ENCODE measurements around the gene LAMA5. TPM values are rescaled to one million over a fixed set of nuclear protein-coding genes. Genes with fewer than 3 reads are reported as not detected.

LAMA5 gene
- total and polyA plus RNA-seq, 5 donors from 2014 or later: 0.30 to 0.91 TPM; not detected in 3

DNA sequence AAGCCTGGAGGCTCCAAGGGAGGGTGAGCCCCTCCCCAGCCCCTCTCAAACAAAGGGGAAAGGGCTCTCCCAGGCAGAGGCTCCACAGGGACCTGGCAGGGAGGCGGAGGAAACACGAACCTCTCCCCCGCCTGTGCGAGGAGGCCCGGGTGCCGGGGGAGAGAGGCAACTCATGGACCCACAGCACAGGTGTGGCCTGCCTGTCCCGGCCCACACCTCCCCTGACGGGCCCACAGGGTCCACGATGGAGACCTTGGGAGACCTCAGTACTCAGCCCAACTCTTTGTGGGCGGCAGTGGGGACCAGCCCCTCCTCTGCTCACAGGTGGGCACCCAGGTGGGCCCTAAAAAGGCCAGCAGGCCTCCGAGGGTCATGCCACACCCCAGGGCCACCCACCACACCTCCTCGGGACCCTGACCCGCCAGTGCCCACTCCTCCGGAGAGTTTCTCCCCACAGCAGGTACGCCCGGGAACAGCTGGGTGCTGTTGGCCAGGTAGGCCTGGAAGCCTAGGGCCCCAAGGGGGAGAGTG is 12.2 kb downstream of the LAMA5 start:
- Mint-ChIP-seq H3K4me1 (no peaks in the 10 kb centered on the region), H3K9me3 (no peaks in the 10 kb centered on the region), H3K4me3 (no peak overlapping the region), H3K36me3 (no peaks in the 10 kb centered on the region), H3K27me3 (no peaks in the 10 kb centered on the region), H3K27ac (no peak overlapping the region)
- Histone ChIP-seq H3K4me3 (ENCODE audit: low read depth, low read length) (no peak overlapping the region), H3K27me3 (ENCODE audit: control insufficient read depth, insufficient read depth, low read length) (no peaks in the 10 kb centered on the region), H3K36me3 (ENCODE audit: control insufficient read depth, insufficient read depth, low read length) (no peaks in the 10 kb centered on the region), H3K9me3 (ENCODE audit: control insufficient read depth in 2 of 2, low read length in 2 of 2) (no peaks in the 10 kb centered on the region), H3K4me1 (ENCODE audit: control insufficient read depth, insufficient read depth, low read length, poor library complexity, severe bottlenecking) (no peaks in the 10 kb centered on the region), H3K27ac (ENCODE audit: insufficient read depth, low read length, poor library complexity, severe bottlenecking) (no peak overlapping the region)
- ATAC-seq (ENCODE audit: low read depth in 2 of 2): no peak
- DNase-seq: no peak

DNA sequence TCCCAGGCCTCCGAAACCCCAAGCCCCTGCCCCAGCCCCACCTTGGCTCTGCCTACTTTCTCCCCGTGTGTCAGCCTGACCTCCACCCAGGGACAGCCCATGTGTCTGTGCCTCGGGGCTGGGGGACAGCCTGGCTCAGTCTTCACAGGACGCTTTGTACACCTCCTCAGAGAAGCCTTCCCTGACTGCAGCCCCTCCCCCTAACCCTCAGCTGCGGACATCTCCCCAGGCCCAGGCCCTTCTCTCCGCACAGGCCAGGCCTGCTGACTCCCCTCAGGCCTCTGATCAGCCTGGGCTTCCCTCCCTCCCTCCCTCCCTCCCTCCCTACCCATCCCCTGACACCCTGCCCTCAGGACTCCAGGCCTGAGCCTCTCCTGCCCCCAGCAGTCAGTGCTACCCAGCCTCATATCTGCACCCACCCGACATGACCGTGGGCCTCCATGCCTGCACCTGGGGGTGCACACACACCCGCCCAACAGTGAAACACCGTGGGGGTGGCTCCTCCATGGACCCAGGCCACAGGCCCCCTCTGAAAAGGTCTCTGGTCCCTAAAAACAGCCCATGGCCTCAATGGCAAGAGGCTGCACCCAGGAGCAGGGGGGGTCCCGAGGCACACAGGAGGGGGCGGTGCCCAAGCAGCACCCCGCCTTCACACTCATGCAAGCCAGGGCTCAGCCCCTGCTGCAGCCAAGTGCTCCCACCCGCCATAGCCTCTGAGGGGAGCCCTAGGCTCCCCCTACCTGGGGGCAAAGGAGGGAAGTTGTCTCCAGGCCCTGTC is 12.9 kb downstream of the LAMA5 start:
- DNase-seq (no peak), ATAC-seq (ENCODE audit: low read depth in 2 of 2) (no peak)
- Mint-ChIP-seq H3K9me3 (no peaks in the 10 kb centered on the region), H3K4me1 (no peaks in the 10 kb centered on the region), H3K27ac (no peak overlapping the region), H3K27me3 (no peaks in the 10 kb centered on the region), H3K36me3 (no peaks in the 10 kb centered on the region), H3K4me3 (no peak overlapping the region)
- H3K9me3 ChIP-seq (ENCODE audit: control insufficient read depth in 2 of 2, low read length in 2 of 2): no peaks in the 10 kb centered on the region
- no peaks in the 10 kb centered on the region for H3K27me3 ChIP-seq (ENCODE audit: control insufficient read depth, insufficient read depth, low read length)
- H3K4me3 ChIP-seq (ENCODE audit: low read depth, low read length): no peak overlapping the region
- no peaks in the 10 kb centered on the region for H3K4me1 ChIP-seq (ENCODE audit: control insufficient read depth, insufficient read depth, low read length, poor library complexity, severe bottlenecking)
- H3K36me3 ChIP-seq (ENCODE audit: control insufficient read depth, insufficient read depth, low read length): no peaks in the 10 kb centered on the region
- no peak overlapping the region for H3K27ac ChIP-seq (ENCODE audit: insufficient read depth, low read length, poor library complexity, severe bottlenecking)

DNA sequence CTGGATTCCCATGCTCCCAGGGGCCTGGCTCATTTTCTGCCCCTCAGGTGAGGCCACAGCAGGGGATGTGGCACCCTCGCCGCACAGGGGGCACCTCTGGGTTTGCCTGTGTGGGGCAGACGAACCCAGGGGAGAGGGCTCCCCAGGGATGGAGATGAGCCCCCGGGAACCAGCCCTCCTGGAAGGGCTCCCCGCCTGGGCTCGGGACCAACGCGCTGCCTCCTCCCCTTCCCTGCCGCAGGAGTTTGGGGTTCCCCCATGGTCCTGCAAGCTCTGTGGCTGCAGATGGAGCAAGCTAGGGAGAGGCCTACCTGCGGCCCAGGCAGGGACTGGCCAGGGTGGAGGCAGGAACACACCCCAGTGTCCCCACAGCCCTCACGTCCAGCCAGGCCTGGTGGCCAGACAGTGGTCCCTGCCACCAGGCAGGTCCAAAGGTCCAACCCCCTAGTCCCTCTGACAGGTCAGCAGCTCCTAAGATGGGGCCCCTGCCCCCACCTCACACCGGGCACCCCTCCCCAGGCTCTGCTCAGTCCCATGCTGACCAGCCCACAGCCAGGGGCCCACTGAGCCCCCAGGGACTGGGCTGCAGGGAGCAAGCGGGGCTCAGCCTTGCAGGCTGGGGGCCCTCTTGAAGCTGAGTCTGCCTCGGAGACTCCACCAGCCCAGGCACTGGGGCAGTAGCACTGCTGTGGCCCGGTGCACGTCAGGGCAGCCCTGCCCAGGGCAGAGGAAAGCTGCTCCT is 13.7 kb downstream of the LAMA5 start:
- Histone ChIP-seq H3K4me3 (ENCODE audit: low read depth, low read length) (no peak overlapping the region), H3K9me3 (ENCODE audit: control insufficient read depth in 2 of 2, low read length in 2 of 2) (peaks cover 0 to 2% of the 10 kb centered on the region in 2 experiments), H3K36me3 (ENCODE audit: control insufficient read depth, insufficient read depth, low read length) (no peaks in the 10 kb centered on the region), H3K27ac (ENCODE audit: insufficient read depth, low read length, poor library complexity, severe bottlenecking) (no peak overlapping the region), H3K27me3 (ENCODE audit: control insufficient read depth, insufficient read depth, low read length) (no peaks in the 10 kb centered on the region), H3K4me1 (ENCODE audit: control insufficient read depth, insufficient read depth, low read length, poor library complexity, severe bottlenecking) (no peaks in the 10 kb centered on the region)
- no peak for DNase-seq
- Mint-ChIP-seq H3K9me3 (peaks cover 0 to 5% (median 2%) of the 10 kb centered on the region in 7 donors), H3K4me3 (no peak overlapping the region), H3K36me3 (no peaks in the 10 kb centered on the region), H3K27me3 (no peaks in the 10 kb centered on the region), H3K4me1 (no peaks in the 10 kb centered on the region), H3K27ac (no peak overlapping the region)
- ATAC-seq (ENCODE audit: low read depth in 2 of 2): no peak

DNA sequence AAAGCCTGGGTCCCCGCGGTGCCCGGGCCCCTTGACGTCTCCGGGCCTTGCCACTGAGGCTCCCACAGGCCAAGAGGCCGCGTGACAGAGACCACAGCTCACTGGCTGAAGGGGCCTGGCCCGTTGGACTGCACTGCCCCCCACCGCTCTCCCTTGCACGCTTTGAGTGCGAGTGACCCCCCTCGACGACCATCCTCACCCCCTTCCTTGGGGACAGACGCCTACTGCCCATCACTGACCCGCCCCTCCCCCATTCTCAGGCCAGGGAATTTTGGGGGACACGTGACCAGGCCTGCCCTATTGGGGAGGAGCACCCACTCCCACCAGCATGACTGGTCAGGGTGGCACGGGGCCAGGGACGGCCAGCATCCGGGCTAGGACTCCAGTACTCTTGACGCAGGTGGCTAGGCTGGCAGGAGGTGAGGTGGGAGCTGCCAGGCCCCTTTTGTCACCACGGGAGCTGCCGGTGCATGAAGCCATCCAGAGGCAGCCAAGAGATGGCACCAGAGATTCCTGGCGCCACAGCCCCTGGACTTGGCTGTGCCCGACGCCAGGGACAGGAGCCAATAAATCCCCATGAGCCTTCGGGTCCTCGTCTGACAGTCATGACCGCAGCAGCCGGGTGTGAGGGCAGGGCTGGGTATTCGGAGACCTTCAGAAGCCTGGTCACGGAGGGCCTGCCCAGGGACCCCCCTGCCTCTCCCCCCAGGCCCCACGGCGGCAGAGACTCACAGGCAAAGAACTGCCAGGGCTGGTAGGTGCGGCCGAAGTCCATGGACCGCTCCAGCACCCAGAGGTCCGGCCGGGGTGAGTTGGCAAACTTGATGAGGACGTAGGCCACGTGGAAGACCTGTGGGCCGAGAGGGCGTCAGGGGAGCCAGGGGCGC is 14.5 kb downstream of the LAMA5 start:
- Histone ChIP-seq H3K4me1 (ENCODE audit: control insufficient read depth, insufficient read depth, low read length, poor library complexity, severe bottlenecking) (no peaks in the 10 kb centered on the region), H3K27ac (ENCODE audit: insufficient read depth, low read length, poor library complexity, severe bottlenecking) (no peak overlapping the region), H3K9me3 (ENCODE audit: control insufficient read depth in 2 of 2, low read length in 2 of 2) (peaks cover 0 to 2% of the 10 kb centered on the region in 2 experiments), H3K36me3 (ENCODE audit: control insufficient read depth, insufficient read depth, low read length) (no peaks in the 10 kb centered on the region), H3K27me3 (ENCODE audit: control insufficient read depth, insufficient read depth, low read length) (no peaks in the 10 kb centered on the region), H3K4me3 (ENCODE audit: low read depth, low read length) (no peak overlapping the region)
- Mint-ChIP-seq H3K9me3 (peaks cover 0 to 8% (median 3%) of the 10 kb centered on the region in 7 donors), H3K27ac (no peak overlapping the region), H3K4me1 (no peaks in the 10 kb centered on the region), H3K4me3 (no peak overlapping the region), H3K36me3 (no peaks in the 10 kb centered on the region), H3K27me3 (no peaks in the 10 kb centered on the region)
- DNase-seq (no peak), ATAC-seq (ENCODE audit: low read depth in 2 of 2) (no peak)

DNA sequence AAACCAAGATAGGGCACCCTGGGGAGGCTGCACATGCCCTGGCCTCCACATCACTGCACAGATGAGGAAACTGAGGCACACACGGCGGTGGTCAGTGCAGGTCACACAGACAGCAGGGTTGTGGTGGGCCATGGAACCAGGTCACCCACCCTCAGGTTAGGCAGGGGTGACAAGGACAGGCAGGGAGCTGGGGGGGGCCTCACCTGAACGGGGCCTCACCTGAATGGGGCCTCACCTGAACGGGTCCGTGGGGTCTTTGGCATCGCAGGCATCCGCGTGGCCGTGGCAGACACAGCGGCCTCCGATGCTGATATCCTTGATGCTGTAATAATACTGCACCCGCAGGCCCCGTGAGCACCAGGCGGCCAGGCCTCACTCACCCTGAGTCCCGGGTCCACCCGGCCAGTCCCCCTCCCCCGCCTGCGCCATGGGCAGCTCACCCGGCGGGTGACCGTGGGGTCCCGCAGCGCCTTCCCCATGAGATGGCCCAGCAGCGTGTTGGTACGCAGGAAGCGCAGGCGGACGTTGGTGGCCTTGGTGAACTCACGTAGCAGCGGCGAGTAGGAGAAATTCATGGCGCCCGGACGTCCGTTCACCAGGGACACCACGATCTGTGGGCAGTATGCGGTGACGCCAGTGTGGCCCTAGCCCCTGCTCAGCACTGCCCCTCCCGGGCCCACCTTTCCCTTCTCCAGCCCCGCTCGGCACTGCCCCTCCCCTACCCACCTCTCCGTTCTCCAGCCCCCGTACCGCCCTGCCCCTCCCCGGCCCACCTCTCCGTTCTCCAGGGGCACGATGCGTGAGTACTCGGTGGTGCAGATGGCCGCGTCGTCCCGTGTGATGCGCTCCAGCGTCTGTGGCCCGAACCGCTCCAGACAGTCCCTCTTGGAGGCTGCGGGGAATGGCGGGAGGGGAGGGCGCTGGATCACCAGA is 15.4 kb downstream of the LAMA5 start:
- Mint-ChIP-seq H3K27ac (no peak overlapping the region), H3K4me1 (no peaks in the 10 kb centered on the region), H3K4me3 (no peak overlapping the region), H3K27me3 (no peaks in the 10 kb centered on the region), H3K9me3 (peaks cover 0 to 8% (median 3%) of the 10 kb centered on the region in 7 donors), H3K36me3 (no peaks in the 10 kb centered on the region)
- H3K27me3 ChIP-seq (ENCODE audit: control insufficient read depth, insufficient read depth, low read length): no peaks in the 10 kb centered on the region
- H3K4me1 ChIP-seq (ENCODE audit: control insufficient read depth, insufficient read depth, low read length, poor library complexity, severe bottlenecking): no peaks in the 10 kb centered on the region
- no peak for ATAC-seq (ENCODE audit: low read depth in 2 of 2)
- peaks cover 0 to 2% of the 10 kb centered on the region in 2 experiments for H3K9me3 ChIP-seq (ENCODE audit: control insufficient read depth in 2 of 2, low read length in 2 of 2)
- H3K36me3 ChIP-seq (ENCODE audit: control insufficient read depth, insufficient read depth, low read length): no peaks in the 10 kb centered on the region
- H3K27ac ChIP-seq (ENCODE audit: insufficient read depth, low read length, poor library complexity, severe bottlenecking): no peak overlapping the region
- H3K4me3 ChIP-seq (ENCODE audit: low read depth, low read length): no peak overlapping the region
- DNase-seq: no peak

- H3K27me3 ChIP-seq (ENCODE audit: control insufficient read depth, insufficient read depth, low read length): no peaks in the 10 kb centered on the region
- H3K27ac ChIP-seq (ENCODE audit: insufficient read depth, low read length, poor library complexity, severe bottlenecking): no peak overlapping the region
- no peaks in the 10 kb centered on the region for H3K36me3 Mint-ChIP-seq
- no peaks in the 10 kb centered on the region for H3K4me1 Mint-ChIP-seq
- peaks cover 0 to 8% (median 3%) of the 10 kb centered on the region in 7 donors for H3K9me3 Mint-ChIP-seq
- no peak overlapping the region for H3K4me3 Mint-ChIP-seq
- H3K4me1 ChIP-seq (ENCODE audit: control insufficient read depth, insufficient read depth, low read length, poor library complexity, severe bottlenecking): no peaks in the 10 kb centered on the region
- DNase-seq (no peak), ATAC-seq (ENCODE audit: low read depth in 2 of 2) (no peak)
- H3K9me3 ChIP-seq (ENCODE audit: control insufficient read depth in 2 of 2, low read length in 2 of 2): peaks cover 0 to 2% of the 10 kb centered on the region in 2 experiments
- no peaks in the 10 kb centered on the region for H3K36me3 ChIP-seq (ENCODE audit: control insufficient read depth, insufficient read depth, low read length)
- H3K27ac Mint-ChIP-seq: no peak overlapping the region
- no peak overlapping the region for H3K4me3 ChIP-seq (ENCODE audit: low read depth, low read length)
- no peaks in the 10 kb centered on the region for H3K27me3 Mint-ChIP-seq
Measured at GRCh38 chr20:62350629-62351422, 16.3 kb downstream of the LAMA5 start.

Measured in CD4-positive, CD25-positive, alpha-beta regulatory T cell (primary cell).